ENCODE measurements around the gene ZAR1L.

The ZAR1L gene

DNA sequence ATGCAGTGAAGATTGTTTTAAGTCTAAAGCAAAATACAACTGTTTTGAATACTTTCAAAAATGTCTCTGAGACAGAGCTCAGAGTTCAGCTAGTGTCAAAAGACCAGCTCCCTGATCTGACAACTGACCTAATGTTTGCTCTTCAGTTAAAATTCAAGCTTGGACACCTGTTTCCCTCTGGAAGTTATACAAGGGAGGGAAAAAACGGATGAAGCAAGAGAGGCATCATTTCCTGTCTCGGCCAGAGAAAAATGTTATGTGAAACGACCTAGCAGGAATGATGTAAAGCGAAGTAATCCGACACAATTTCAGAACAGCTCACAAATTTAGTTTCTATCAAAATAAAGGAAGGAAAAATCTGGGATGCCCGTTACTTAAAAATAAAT lies 59.4 kb downstream of the ZAR1L start:
- no peak for DNase-seq (ENCODE audit: low spot score)

DNA sequence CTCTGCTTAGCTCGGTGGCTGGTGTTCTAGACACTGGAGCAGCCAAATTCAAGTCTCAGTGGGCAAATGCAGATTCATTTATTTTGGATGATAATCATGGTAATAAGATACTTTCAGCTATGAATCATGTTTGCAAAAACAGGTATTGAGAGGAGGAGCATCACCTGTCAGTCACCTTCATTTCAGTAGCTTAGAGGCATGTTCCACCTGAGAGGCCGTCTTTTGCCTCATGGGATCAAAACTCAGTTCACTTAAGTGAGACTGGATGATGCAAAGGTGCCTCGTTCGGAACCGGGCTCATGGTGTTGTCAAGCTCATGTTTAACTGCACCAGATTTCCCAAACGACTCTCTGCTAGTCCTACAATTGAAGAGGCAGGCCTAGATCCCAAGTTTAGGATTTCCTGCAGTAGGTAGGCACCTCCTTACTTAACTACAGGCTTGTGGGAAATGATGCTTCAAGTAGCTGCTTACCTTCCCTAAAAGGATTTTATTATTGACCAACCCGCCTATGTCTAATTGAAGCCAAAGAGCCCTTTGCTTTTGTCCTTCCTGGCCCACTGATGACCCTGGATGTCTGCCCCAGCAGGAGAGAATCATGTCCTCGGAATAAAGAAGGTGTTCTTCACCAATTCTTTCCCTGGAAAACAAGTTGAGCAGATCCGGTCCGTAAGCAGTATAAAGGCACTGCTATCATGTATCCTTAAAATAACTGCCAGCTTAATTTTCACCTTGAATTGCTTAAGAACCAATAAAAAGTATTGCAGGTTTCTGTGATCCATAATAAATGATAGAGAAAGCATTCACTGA lies 60.0 kb downstream of the ZAR1L start:
- no peak for DNase-seq (ENCODE audit: low spot score)

DNA sequence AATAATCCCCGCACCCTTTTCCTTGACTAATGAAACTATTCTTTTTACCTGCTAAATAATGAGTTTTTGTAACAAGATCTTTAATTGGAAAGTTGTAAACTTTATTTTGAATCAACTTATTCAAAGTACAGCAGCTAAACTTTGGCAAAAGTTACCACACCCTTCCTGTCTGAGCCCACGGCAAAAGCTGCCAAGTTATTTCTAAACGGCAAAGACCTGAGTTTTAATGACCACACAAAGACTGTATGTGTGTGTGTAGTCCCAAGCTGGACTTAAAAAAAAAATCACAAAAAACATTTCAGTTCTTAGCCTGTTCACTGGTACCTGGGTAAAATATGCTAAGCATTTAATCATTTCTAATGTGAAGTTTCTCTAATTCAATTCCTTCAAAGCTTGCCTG lies 60.7 kb downstream of the ZAR1L start:
- DNase-seq (ENCODE audit: low spot score), result no peak

DNA sequence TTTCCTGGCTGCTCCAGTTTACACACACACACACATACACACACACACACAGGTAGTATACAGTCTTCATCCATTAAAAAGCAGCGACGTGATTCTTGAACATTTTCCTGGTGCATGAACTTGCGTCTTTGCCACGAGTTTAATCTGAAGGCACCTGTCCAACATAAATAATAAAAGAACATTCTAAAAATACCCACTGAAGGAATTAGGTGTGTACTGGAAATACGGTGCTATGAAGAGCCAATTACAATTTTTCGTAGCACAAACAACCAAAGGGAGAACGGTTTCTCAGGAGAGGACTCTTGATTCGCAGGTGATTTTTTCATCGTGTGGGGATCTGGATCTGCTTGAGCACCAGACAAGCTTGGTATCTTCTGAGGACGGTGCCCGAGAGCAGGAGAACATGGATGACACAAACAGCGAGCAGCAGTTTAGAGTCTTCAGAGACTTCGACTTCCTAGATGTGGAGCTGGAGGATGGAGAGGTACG lies 61.2 kb downstream of the ZAR1L start:
- DNase-seq (ENCODE audit: low spot score), result no peak

Data from left forelimb (tissue), 1 donor.